ENCODE results near the gene MAFG.

DNA sequence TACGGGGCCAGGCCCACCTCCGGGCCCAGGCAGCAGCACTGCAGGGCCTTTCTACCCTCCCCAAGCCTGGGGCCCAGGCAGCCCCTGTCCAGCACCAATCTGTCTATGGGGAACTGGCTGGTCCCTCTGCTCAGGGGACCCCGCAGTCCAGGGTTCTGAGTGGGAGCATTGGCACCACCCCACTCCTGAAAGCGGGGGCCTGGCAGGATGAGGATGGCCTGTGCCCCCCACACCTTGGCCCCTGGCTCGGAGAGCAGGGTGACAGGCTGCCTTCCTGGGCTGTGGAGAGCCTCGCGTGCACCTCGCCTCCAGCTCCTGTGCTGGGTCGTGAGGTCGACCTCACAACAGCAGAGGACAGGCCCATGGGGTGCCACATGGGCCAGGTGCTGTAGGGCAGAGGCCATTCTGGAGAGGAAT, 24.1 kb downstream of the MAFG start:
- TF ChIP-seq, protein P1, sequence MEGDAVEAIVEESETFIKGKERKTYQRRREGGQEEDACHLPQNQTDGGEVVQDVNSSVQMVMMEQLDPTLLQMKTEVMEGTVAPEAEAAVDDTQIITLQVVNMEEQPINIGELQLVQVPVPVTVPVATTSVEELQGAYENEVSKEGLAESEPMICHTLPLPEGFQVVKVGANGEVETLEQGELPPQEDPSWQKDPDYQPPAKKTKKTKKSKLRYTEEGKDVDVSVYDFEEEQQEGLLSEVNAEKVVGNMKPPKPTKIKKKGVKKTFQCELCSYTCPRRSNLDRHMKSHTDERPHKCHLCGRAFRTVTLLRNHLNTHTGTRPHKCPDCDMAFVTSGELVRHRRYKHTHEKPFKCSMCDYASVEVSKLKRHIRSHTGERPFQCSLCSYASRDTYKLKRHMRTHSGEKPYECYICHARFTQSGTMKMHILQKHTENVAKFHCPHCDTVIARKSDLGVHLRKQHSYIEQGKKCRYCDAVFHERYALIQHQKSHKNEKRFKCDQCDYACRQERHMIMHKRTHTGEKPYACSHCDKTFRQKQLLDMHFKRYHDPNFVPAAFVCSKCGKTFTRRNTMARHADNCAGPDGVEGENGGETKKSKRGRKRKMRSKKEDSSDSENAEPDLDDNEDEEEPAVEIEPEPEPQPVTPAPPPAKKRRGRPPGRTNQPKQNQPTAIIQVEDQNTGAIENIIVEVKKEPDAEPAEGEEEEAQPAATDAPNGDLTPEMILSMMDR (IDR thresholded peaks at IDR 0.05): no peak
- no peak for TF ChIP-seq POLR2A (IDR thresholded peaks at IDR 0.05)
